Activated T-helper 2 cell treated with anti-CD3 and anti-CD28 coated beads, Interferon-gamma antibody, Interleukin-2, Interleukin-4, amounts not matched to agents 10 μg/mL and 5 μg/mL and 100 μg/mL, durations not matched to agents 14 hours and 24 hours and 36 hours (primary cell): Measurements from ENCODE around the gene CFAP221. TPM values are rescaled to one million over a fixed set of nuclear protein-coding genes. Genes with fewer than 3 reads are reported as not detected.

Experiments
- DNase-seq: peaks from one replicate; pipeline ENCODE4 v3.0.0; 2021; ENCODE audit warnings: low spot score
- H3K27ac Mint-ChIP-seq: one replicate; pipeline ENCODE4 v1.8.0; 2021; ENCODE audit warnings: mixed read lengths
- H3K27me3 Mint-ChIP-seq: one replicate; pipeline ENCODE4 v1.8.0; 2021; ENCODE audit warnings: low read depth, mixed read lengths
- H3K36me3 Mint-ChIP-seq: one replicate; pipeline ENCODE4 v1.8.0; 2021; ENCODE audit warnings: low read depth, mixed read lengths
- H3K4me1 Mint-ChIP-seq: one replicate; pipeline ENCODE4 v1.8.0; 2021; ENCODE audit warnings: low read depth, mixed read lengths
- H3K4me3 Mint-ChIP-seq: one replicate; pipeline ENCODE4 v1.8.0; 2021; ENCODE audit warnings: low read depth, mild to moderate bottlenecking, moderate library complexity, mixed read lengths
- H3K9me3 Mint-ChIP-seq: one replicate; pipeline ENCODE4 v1.8.0; 2021; ENCODE audit warnings: mixed read lengths
- intact Hi-C: fragments of 100-400 bp; cut with micrococcal nuclease; formaldehyde crosslinking; loops from one replicate; pipeline ENCODE4 v1.15.1; 2023
- total RNA-seq: library from RNA; stranded (reverse); gene quantifications from 2 replicates; pipeline ENCODE4 v1.2.3, GENCODE V29; 2022

Gene CFAP221
- total RNA-seq, result not detected in 2 replicates

- H3K27ac Mint-ChIP-seq, result no peak within 1 kb of the TSS
- peaks cover 30% of the 10 kb centered on the region for H3K27me3 Mint-ChIP-seq
- DNase-seq, result peak; percentile 46
- H3K4me1 Mint-ChIP-seq, result peaks cover 2% of the 10 kb centered on the region
- intact Hi-C loops, result no loop called here
- H3K9me3 Mint-ChIP-seq, result no peaks in the 10 kb centered on the region
- peak within 1 kb of the TSS; percentile 70 for H3K4me3 Mint-ChIP-seq
- peaks cover 4% of the 10 kb centered on the region for H3K36me3 Mint-ChIP-seq
Observed at GRCh38 chr2:119544075-119544938, at the start of gene CFAP221. Gene CFAP221 (plus strand): TSS chr2:119544449. CDS start chr2:119546132, 1,683 bp downstream.

GRCh38 chr2:119495948-119496347 lies 48.3 kb upstream of the CFAP221 start:
- Mint-ChIP-seq H3K9me3 (peaks cover 18% of the 10 kb centered on the region), H3K4me3 (no peak overlapping the region), H3K27ac (no peak overlapping the region), H3K4me1 (no peaks in the 10 kb centered on the region), H3K36me3 (no peaks in the 10 kb centered on the region), H3K27me3 (peaks cover 14% of the 10 kb centered on the region)
- DNase-seq, result no peak
- intact Hi-C loops, result no loop called here

- intact Hi-C loops, result no loop called here
Observed at GRCh38 chr2:119496682-119497081, 47.6 kb upstream of the CFAP221 start.

GRCh38 chr2:119508756-119509155 lies 35.5 kb upstream of the CFAP221 start:
- no peaks in the 10 kb centered on the region for H3K9me3 Mint-ChIP-seq
- DNase-seq, result no peak
- H3K4me1 Mint-ChIP-seq, result no peaks in the 10 kb centered on the region
- intact Hi-C loops, result no loop called here
- H3K4me3 Mint-ChIP-seq, result no peak overlapping the region
- peaks cover 3% of the 10 kb centered on the region for H3K27me3 Mint-ChIP-seq
- H3K27ac Mint-ChIP-seq, result no peak overlapping the region
- no peaks in the 10 kb centered on the region for H3K36me3 Mint-ChIP-seq

More at GRCh38 chr2:119496682-119497081, 47.6 kb upstream of the CFAP221 start:
- peaks cover 25% of the 10 kb centered on the region for H3K9me3 Mint-ChIP-seq
- DNase-seq, result no peak
- H3K4me1 Mint-ChIP-seq, result no peaks in the 10 kb centered on the region
- no peak overlapping the region for H3K4me3 Mint-ChIP-seq
- H3K27me3 Mint-ChIP-seq, result peaks cover 14% of the 10 kb centered on the region
- no peak overlapping the region for H3K27ac Mint-ChIP-seq
- H3K36me3 Mint-ChIP-seq, result no peaks in the 10 kb centered on the region

- Mint-ChIP-seq H3K9me3 (no peaks in the 10 kb centered on the region), H3K36me3 (no peaks in the 10 kb centered on the region), H3K4me3 (no peak overlapping the region), H3K4me1 (no peaks in the 10 kb centered on the region), H3K27ac (no peak overlapping the region), H3K27me3 (peaks cover 3% of the 10 kb centered on the region)
- no peak for DNase-seq
- intact Hi-C loops, result no loop called here
Observed at GRCh38 chr2:119511989-119512388, 32.3 kb upstream of the CFAP221 start.

GRCh38 chr2:119512946-119513345 lies 31.3 kb upstream of the CFAP221 start:
- Mint-ChIP-seq H3K4me1 (no peaks in the 10 kb centered on the region), H3K36me3 (no peaks in the 10 kb centered on the region), H3K27ac (no peak overlapping the region), H3K27me3 (peaks cover 3% of the 10 kb centered on the region), H3K4me3 (no peak overlapping the region), H3K9me3 (no peaks in the 10 kb centered on the region)
- DNase-seq, result no peak
- intact Hi-C loops, result no loop called here

GRCh38 chr2:119513832-119514231 lies 30.4 kb upstream of the CFAP221 start:
- Mint-ChIP-seq H3K36me3 (no peaks in the 10 kb centered on the region), H3K4me1 (no peaks in the 10 kb centered on the region), H3K4me3 (no peak overlapping the region), H3K9me3 (no peaks in the 10 kb centered on the region), H3K27me3 (peaks cover 5% of the 10 kb centered on the region), H3K27ac (no peak overlapping the region)
- intact Hi-C loops, result no loop called here
- no peak for DNase-seq

GRCh38 chr2:119516121-119516520 lies 28.1 kb upstream of the CFAP221 start:
- DNase-seq, result no peak
- H3K4me1 Mint-ChIP-seq, result no peaks in the 10 kb centered on the region
- no peaks in the 10 kb centered on the region for H3K9me3 Mint-ChIP-seq
- no peak overlapping the region for H3K27ac Mint-ChIP-seq
- no peak overlapping the region for H3K4me3 Mint-ChIP-seq
- H3K27me3 Mint-ChIP-seq, result peaks cover 2% of the 10 kb centered on the region
- intact Hi-C loops, result no loop called here
- no peaks in the 10 kb centered on the region for H3K36me3 Mint-ChIP-seq

- DNase-seq, result peak; percentile 39
- Mint-ChIP-seq H3K4me1 (no peaks in the 10 kb centered on the region), H3K9me3 (no peaks in the 10 kb centered on the region), H3K4me3 (no peak overlapping the region), H3K27ac (no peak overlapping the region), H3K27me3 (peaks cover 2% of the 10 kb centered on the region), H3K36me3 (no peaks in the 10 kb centered on the region)
- intact Hi-C loops, result no loop called here
Observed at GRCh38 chr2:119517433-119517832, 26.8 kb upstream of the CFAP221 start.

GRCh38 chr2:119518401-119519056 lies 25.7 kb upstream of the CFAP221 start:
- no peak for DNase-seq
- Mint-ChIP-seq H3K9me3 (no peaks in the 10 kb centered on the region), H3K4me3 (no peak overlapping the region), H3K27ac (no peak overlapping the region), H3K27me3 (peaks cover 8% of the 10 kb centered on the region), H3K36me3 (no peaks in the 10 kb centered on the region), H3K4me1 (no peaks in the 10 kb centered on the region)
- intact Hi-C loops, result no loop called here

GRCh38 chr2:119519057-119519408 lies 25.2 kb upstream of the CFAP221 start:
- peaks cover 12% of the 10 kb centered on the region for H3K27me3 Mint-ChIP-seq
- no peak overlapping the region for H3K27ac Mint-ChIP-seq
- no peaks in the 10 kb centered on the region for H3K4me1 Mint-ChIP-seq
- no peaks in the 10 kb centered on the region for H3K9me3 Mint-ChIP-seq
- H3K36me3 Mint-ChIP-seq, result no peaks in the 10 kb centered on the region
- intact Hi-C loops, result no loop called here
- no peak for DNase-seq
- H3K4me3 Mint-ChIP-seq, result no peak overlapping the region

- Mint-ChIP-seq H3K36me3 (no peaks in the 10 kb centered on the region), H3K4me3 (no peak overlapping the region), H3K4me1 (no peaks in the 10 kb centered on the region), H3K27me3 (peaks cover 23% of the 10 kb centered on the region), H3K27ac (no peak overlapping the region), H3K9me3 (no peaks in the 10 kb centered on the region)
- intact Hi-C loops, result no loop called here
- no peak for DNase-seq
Observed at GRCh38 chr2:119520696-119521432, 23.4 kb upstream of the CFAP221 start.
